GM23248 (cell line): ENCODE data around the gene SLC39A6. TPM values are rescaled to one million over a fixed set of nuclear protein-coding genes. Genes with fewer than 3 reads are reported as not detected.
"Not testable (repeated sequence)": the region's sequence is repeated elsewhere in the genome, so short reads cannot be mapped to it uniquely, and the experiment has no call there.

Experiments used
- DNase-seq: peaks from one replicate; pipeline ENCODE4 v3.0.0-alpha.2; 2015
- H2AFZ ChIP-seq: fragments of 200-600 bp; sonication (generic); 2 replicates; pipeline ENCODE4 v1.6.1; 2016; ENCODE audit warnings: antibody characterized with exemption
- H3F3A ChIP-seq: fragments of 200-600 bp; sonication (generic); 2 replicates; pipeline ENCODE4 v1.6.1; 2016; ENCODE audit warnings: mild to moderate bottlenecking, antibody characterized with exemption, mixed run types; ENCODE audit not compliant: insufficient read depth
- H3K27ac ChIP-seq: fragments of 200-600 bp; sonication (generic); 2 replicates; pipeline ENCODE4 v1.5.1; 2016; ENCODE audit warnings: mild to moderate bottlenecking
- H3K27me3 ChIP-seq: fragments of 200-600 bp; sonication (generic); replicated peaks from 2 replicates; pipeline ENCODE4 v1.6.1; 2016; ENCODE audit warnings: mild to moderate bottlenecking; ENCODE audit not compliant: insufficient read depth
- H3K36me3 ChIP-seq: fragments of 200-600 bp; sonication (generic); 2 replicates; pipeline ENCODE4 v1.6.1; 2016; ENCODE audit warnings: low read depth, mild to moderate bottlenecking
- H3K4me1 ChIP-seq: fragments of 200-600 bp; sonication (generic); 2 replicates; pipeline ENCODE4 v1.6.1; 2016; ENCODE audit warnings: mild to moderate bottlenecking; ENCODE audit not compliant: insufficient read depth
- H3K4me2 ChIP-seq: fragments of 200-600 bp; sonication (generic); one replicate; pipeline ENCODE4 v1.6.1; 2016; ENCODE audit warnings: mild to moderate bottlenecking; ENCODE audit not compliant: unreplicated experiment
- H3K4me3 ChIP-seq: fragments of 200-600 bp; sonication (generic); 2 replicates; pipeline ENCODE4 v1.5.1; 2016; ENCODE audit warnings: mild to moderate bottlenecking
- H3K79me2 ChIP-seq: fragments of 200-600 bp; sonication (generic); 2 replicates; pipeline ENCODE4 v1.6.1; 2016; ENCODE audit warnings: mild to moderate bottlenecking; ENCODE audit not compliant: insufficient read depth
- H3K9ac ChIP-seq: fragments of 200-600 bp; sonication (generic); 2 replicates; pipeline ENCODE4 v1.6.1; 2016; ENCODE audit warnings: mild to moderate bottlenecking
- H3K9me2 ChIP-seq: fragments of 200-600 bp; sonication (generic); 2 replicates; pipeline ENCODE4 v1.6.1; 2016; ENCODE audit warnings: mixed run types, mild to moderate bottlenecking, moderate library complexity; ENCODE audit not compliant: insufficient read depth
- H3K9me3 ChIP-seq: fragments of 200-600 bp; sonication (generic); one replicate; pipeline ENCODE4 v1.6.1; 2017; ENCODE audit warnings: low read depth
- H4K20me1 ChIP-seq: fragments of 200-600 bp; sonication (generic); 2 replicates; pipeline ENCODE4 v1.6.0; 2016; ENCODE audit not compliant: insufficient read depth
- EZH2 ChIP-seq: fragments of 200-600 bp; sonication (generic); IDR thresholded peaks from 2 replicates; pipeline ENCODE4 v1.6.1; 2018; ENCODE audit warnings: antibody characterized with exemption, mild to moderate bottlenecking; ENCODE audit not compliant: insufficient read depth, poor library complexity, severe bottlenecking
- EZH2phosphoT487 ChIP-seq: fragments of 200-600 bp; sonication (generic); IDR thresholded peaks from 2 replicates; pipeline ENCODE4 v1.6.1; 2018; ENCODE audit warnings: antibody characterized with exemption, moderate library complexity, mild to moderate bottlenecking, low read depth; ENCODE audit not compliant: insufficient read depth
- WGBS, 2 experiments: methylation state at CpG; one replicate each; pipeline ENCODE4 v1.1.6; 2015 to 2017; ENCODE audit warnings: low lambda C conversion rate in 2 of 2, low coverage in 1 of 2; ENCODE audit errors: missing lambda C conversion rate in 2 of 2; 5-methylcytosine and 5-hydroxymethylcytosine counted together
- in situ Hi-C: fragments of 300-500 bp; cut with MboI; formaldehyde crosslinking; loops from 2 replicates; pipeline ENCODE4 v1.15.0; 2020
- polyA plus RNA-seq: library from polyadenylated mRNA; unstranded; fragments of >200 nt; fragmentation: Nextera tagmentation; extraction: Ambion mirVana; gene quantifications from 2 replicates; pipeline ENCODE4 v1.2.1, GENCODE V29; 2016
- total RNA-seq: library from RNA; depleted of rRNA; stranded (reverse); fragments of >200 nt; shearing (Covaris generic); gene quantifications from 2 replicates; pipeline ENCODE4 v1.2.3, GENCODE V29; 2014

Gene SLC39A6
- total and polyA plus RNA-seq, 2 experiments from 2014 or later: 80.5 to 115 TPM

GRCh38 chr18:36176177-36176584 is 47.0 kb upstream of the SLC39A6 start:
- in situ Hi-C loops: no loop called here
- H3F3A ChIP-seq: peaks cover 16% of the 10 kb centered on the region; the same call in 1 of the 2 replicates
- H3K36me3 ChIP-seq: peaks cover 39% of the 10 kb centered on the region
- H3K9ac ChIP-seq: no peak overlapping the region
- no peaks in the 10 kb centered on the region for H3K9me3 ChIP-seq
- WGBS, 2 experiments: 98 to 100% methylated on average over 2 of the region's 2 CpGs
- H3K4me1 ChIP-seq: peaks cover 6% of the 10 kb centered on the region; the same call in 1 of the 2 replicates
- no peaks in the 10 kb centered on the region for H4K20me1 ChIP-seq
- no peak overlapping the region for H3K27ac ChIP-seq
- no peak overlapping the region for H3K4me3 ChIP-seq
- TF ChIP-seq EZH2 (no peak), EZH2phosphoT487 (no peak)
- no peak overlapping the region for H2AFZ ChIP-seq
- no peaks in the 10 kb centered on the region for H3K9me2 ChIP-seq
- no peaks in the 10 kb centered on the region for H3K27me3 ChIP-seq
- no peaks in the 10 kb centered on the region for H3K79me2 ChIP-seq
- DNase-seq: no peak
- H3K4me2 ChIP-seq: no peak overlapping the region

GRCh38 chr18:36175481-36175880 is 46.3 kb upstream of the SLC39A6 start:
- H2AFZ ChIP-seq: no peak overlapping the region
- H3K9ac ChIP-seq: no peak overlapping the region
- H3F3A ChIP-seq: peaks cover 14% of the 10 kb centered on the region; the same call in 1 of the 2 replicates
- in situ Hi-C loops: no loop called here
- no peaks in the 10 kb centered on the region for H3K9me3 ChIP-seq
- peaks cover 5% of the 10 kb centered on the region; the same call in 1 of the 2 replicates for H3K4me1 ChIP-seq
- WGBS, 2 experiments: 94 to 100% methylated on average over 1 of the region's 1 CpG
- no peak for DNase-seq
- H3K27ac ChIP-seq: no peak overlapping the region
- H3K79me2 ChIP-seq: no peaks in the 10 kb centered on the region
- no peaks in the 10 kb centered on the region for H3K9me2 ChIP-seq
- H3K36me3 ChIP-seq: peaks cover 46% of the 10 kb centered on the region
- no peaks in the 10 kb centered on the region for H3K27me3 ChIP-seq
- TF ChIP-seq EZH2: no peak
- no peak for TF ChIP-seq EZH2phosphoT487
- H3K4me3 ChIP-seq: no peak overlapping the region
- H4K20me1 ChIP-seq: no peaks in the 10 kb centered on the region
- H3K4me2 ChIP-seq: no peak overlapping the region

GRCh38 chr18:36169938-36170337 is 40.8 kb upstream of the SLC39A6 start:
- Histone ChIP-seq H3K9me2 (no peaks in the 10 kb centered on the region), H3K27me3 (no peaks in the 10 kb centered on the region), H3K4me2 (no peak overlapping the region), H3K36me3 (peaks cover 60% of the 10 kb centered on the region), H2AFZ (no peak overlapping the region), H3K79me2 (no peaks in the 10 kb centered on the region), H3K4me3 (no peak overlapping the region), H3K27ac (no peak overlapping the region), H4K20me1 (no peaks in the 10 kb centered on the region), H3K4me1 (peaks cover 6% of the 10 kb centered on the region; the same call in 1 of the 2 replicates), H3K9ac (no peak overlapping the region), H3F3A (no peaks in the 10 kb centered on the region), H3K9me3 (no peaks in the 10 kb centered on the region)
- WGBS, 2 experiments: 45 to 54% methylated on average over 5 of the region's 5 CpGs
- TF ChIP-seq EZH2: no peak
- DNase-seq: peak; percentile 15
- in situ Hi-C loops: no loop called here

- H3K9ac ChIP-seq, H3K4me3 ChIP-seq, H3F3A ChIP-seq, in situ Hi-C loops, H3K9me3 ChIP-seq, H4K20me1 ChIP-seq, H2AFZ ChIP-seq, H3K9me2 ChIP-seq, H3K27me3 ChIP-seq, H3K4me1 ChIP-seq, H3K4me2 ChIP-seq, DNase-seq, H3K27ac ChIP-seq: not testable (repeated sequence)
- Histone ChIP-seq H3K79me2 (peaks cover 16% of the 10 kb centered on the region), H3K36me3 (peaks cover 60% of the 10 kb centered on the region)
- WGBS, 2 experiments: 97 to 100% methylated on average over 3 of the region's 3 CpGs
Measured at GRCh38 chr18:36168296-36168695, 39.2 kb upstream of the SLC39A6 start.

- Histone ChIP-seq H3K4me1 (peaks cover 6% of the 10 kb centered on the region; the same call in 1 of the 2 replicates), H3K9ac (no peak overlapping the region), H3K36me3 (peaks cover 59% of the 10 kb centered on the region), H3K9me3 (no peaks in the 10 kb centered on the region), H3K27ac (no peak overlapping the region), H2AFZ (no peak overlapping the region), H3K27me3 (no peaks in the 10 kb centered on the region), H4K20me1 (no peaks in the 10 kb centered on the region), H3F3A (no peaks in the 10 kb centered on the region), H3K9me2 (no peaks in the 10 kb centered on the region), H3K79me2 (peaks cover 21% of the 10 kb centered on the region), H3K4me3 (no peak overlapping the region), H3K4me2 (no peak overlapping the region)
- TF ChIP-seq EZH2 (no peak), EZH2phosphoT487 (no peak)
- no peak for DNase-seq
- in situ Hi-C loops: no loop called here
- WGBS, 2 experiments: 96 to 98% methylated on average over 3 of the region's 3 CpGs
Measured at GRCh38 chr18:36167692-36168218, 38.6 kb upstream of the SLC39A6 start.
